ENCODE measurements around the gene CWF19L1.
A peak's percentile ranks its signal among the peaks of the same experiment; 100 is the strongest.

CWF19L1 gene

GRCh38 chr10:100245484-100246220 is 21.8 kb downstream of the CWF19L1 start:
- no peak for DNase-seq

- no peak for DNase-seq
Measured at GRCh38 chr10:100239851-100240250, 27.6 kb downstream of the CWF19L1 start.

- DNase-seq = no peak
Measured at GRCh38 chr10:100238429-100238828, 29.0 kb downstream of the CWF19L1 start.

GRCh38 chr10:100232101-100232500 is 35.3 kb downstream of the CWF19L1 start:
- DNase-seq = no peak

- no peak for DNase-seq
Measured at GRCh38 chr10:100229819-100230422, 37.5 kb downstream of the CWF19L1 start.

- no peak for DNase-seq
Measured at GRCh38 chr10:100223879-100224278, 43.6 kb downstream of the CWF19L1 start.

- no peak for DNase-seq
Measured at GRCh38 chr10:100222529-100222928, 44.9 kb downstream of the CWF19L1 start.

- no peak for DNase-seq
Measured at GRCh38 chr10:100216006-100216405, 51.4 kb downstream of the CWF19L1 start.

GRCh38 chr10:100209303-100209702 is 58.1 kb downstream of the CWF19L1 start:
- DNase-seq = no peak

- no peak for DNase-seq
Measured at GRCh38 chr10:100208276-100208675, 59.2 kb downstream of the CWF19L1 start.

- DNase-seq = no peak
Measured at GRCh38 chr10:100204370-100204769, 63.1 kb downstream of the CWF19L1 start.

GRCh38 chr10:100201549-100201948 is 65.9 kb downstream of the CWF19L1 start:
- DNase-seq = no peak

GRCh38 chr10:100194711-100195110 is 72.7 kb downstream of the CWF19L1 start:
- no peak for DNase-seq

- DNase-seq = no peak
Measured at GRCh38 chr10:100192350-100192749, 75.1 kb downstream of the CWF19L1 start.

- peak; percentile 96 for DNase-seq
Measured at GRCh38 chr10:100186253-100187212, 80.9 kb downstream of the CWF19L1 start.

- peak; percentile 96 for DNase-seq
Measured at GRCh38 chr10:100185364-100186252, 81.8 kb downstream of the CWF19L1 start, which contains the start of gene ERLIN1. Gene ERLIN1 (minus strand): TSS chr10:100186029. CDS start chr10:100185626, 403 bp downstream.

- DNase-seq = peak; percentile 14
Measured at GRCh38 chr10:100184840-100185239, 82.6 kb downstream of the CWF19L1 start.

- no peak for DNase-seq
Measured at GRCh38 chr10:100184426-100184825, 83.0 kb downstream of the CWF19L1 start.

- DNase-seq = peak; percentile 12
Measured at GRCh38 chr10:100183481-100183880, 84.0 kb downstream of the CWF19L1 start.

- no peak for DNase-seq
Measured at GRCh38 chr10:100182908-100183307, 84.5 kb downstream of the CWF19L1 start.

Data from KG1 (cell line).